HG03108 (cell line): ENCODE data around the gene FASTK.
A peak's percentile ranks its signal among the peaks of the same experiment; 100 is the strongest.

Experiments
- ATAC-seq: cut with Tn5 transposase; IDR thresholded peaks from one replicate; pipeline ENCODE4 v1.9.1; 2021; ENCODE audit warnings: moderate library complexity; ENCODE audit not compliant: unreplicated experiment

Gene FASTK, protein sequence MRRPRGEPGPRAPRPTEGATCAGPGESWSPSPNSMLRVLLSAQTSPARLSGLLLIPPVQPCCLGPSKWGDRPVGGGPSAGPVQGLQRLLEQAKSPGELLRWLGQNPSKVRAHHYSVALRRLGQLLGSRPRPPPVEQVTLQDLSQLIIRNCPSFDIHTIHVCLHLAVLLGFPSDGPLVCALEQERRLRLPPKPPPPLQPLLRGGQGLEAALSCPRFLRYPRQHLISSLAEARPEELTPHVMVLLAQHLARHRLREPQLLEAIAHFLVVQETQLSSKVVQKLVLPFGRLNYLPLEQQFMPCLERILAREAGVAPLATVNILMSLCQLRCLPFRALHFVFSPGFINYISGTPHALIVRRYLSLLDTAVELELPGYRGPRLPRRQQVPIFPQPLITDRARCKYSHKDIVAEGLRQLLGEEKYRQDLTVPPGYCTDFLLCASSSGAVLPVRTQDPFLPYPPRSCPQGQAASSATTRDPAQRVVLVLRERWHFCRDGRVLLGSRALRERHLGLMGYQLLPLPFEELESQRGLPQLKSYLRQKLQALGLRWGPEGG

DNA sequence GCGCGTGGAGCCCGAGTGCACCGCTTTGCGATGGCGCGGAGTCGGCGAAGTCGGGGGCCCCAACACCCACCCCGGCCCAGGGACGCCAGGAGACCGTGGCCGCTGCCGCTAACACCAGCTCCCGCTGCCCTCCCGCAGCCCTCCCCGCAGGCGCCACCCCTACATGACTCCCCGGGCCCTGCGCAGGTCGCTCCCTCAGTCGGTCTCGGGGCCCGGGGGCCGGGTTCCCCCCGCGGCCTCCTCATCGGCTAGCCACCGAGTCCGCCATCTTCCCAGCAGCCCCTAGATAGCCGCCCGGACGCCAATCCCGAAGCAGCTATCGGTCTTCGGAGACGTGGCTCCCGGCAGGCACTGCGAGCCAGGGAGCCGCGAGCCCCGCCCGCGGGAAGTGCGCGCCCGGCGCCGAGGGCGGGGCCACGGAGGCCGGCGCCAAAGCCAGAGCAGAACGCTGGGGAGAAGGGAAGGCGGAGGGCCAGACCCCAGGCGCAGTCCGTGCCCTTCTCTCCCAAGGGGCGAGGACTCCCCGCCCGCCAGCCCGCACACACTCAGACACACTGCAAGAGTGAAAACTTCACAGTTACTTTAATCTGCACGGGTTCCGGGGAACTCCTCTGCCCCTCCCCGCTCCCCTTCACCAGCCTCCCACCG, at the start of gene FASTK:
Gene FASTK (minus strand): TSS at position 288 of the 648 bp plus-strand sequence. CDS start 43 bp downstream, at position 245.
- ATAC-seq, result peak; percentile 72

DNA sequence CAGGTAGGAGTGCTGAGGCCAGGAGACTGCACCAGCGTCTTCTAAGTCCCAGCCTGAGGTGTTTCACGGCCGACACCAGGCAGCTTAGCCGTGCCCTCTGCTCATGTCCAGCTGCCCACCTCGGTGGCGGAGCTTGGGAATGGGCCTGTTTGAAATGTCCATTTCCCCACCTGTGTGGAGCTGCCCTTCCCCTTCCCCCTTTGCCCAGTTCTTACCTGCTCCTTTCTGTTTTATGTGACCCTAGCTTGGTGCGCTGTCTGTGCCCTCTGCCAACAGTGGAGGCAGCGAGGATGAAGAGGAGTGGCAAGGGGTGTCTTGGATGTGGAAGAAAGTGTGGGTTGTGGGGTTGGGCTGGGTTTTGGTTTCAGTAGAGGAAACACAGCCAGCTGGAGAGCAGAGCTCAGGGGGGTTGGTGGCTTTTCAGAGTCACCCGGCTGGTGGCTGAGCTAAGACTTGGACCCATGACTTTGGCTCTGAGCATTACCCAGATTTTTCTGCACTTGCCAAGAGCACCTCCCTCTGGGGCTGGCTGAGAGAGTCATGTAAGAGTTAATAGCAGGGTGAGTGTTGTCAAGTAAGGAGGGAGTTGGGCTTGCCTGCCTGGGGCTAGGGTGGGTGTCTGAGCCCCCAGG, 49.5 kb upstream of the FASTK start:
- no peak for ATAC-seq

DNA sequence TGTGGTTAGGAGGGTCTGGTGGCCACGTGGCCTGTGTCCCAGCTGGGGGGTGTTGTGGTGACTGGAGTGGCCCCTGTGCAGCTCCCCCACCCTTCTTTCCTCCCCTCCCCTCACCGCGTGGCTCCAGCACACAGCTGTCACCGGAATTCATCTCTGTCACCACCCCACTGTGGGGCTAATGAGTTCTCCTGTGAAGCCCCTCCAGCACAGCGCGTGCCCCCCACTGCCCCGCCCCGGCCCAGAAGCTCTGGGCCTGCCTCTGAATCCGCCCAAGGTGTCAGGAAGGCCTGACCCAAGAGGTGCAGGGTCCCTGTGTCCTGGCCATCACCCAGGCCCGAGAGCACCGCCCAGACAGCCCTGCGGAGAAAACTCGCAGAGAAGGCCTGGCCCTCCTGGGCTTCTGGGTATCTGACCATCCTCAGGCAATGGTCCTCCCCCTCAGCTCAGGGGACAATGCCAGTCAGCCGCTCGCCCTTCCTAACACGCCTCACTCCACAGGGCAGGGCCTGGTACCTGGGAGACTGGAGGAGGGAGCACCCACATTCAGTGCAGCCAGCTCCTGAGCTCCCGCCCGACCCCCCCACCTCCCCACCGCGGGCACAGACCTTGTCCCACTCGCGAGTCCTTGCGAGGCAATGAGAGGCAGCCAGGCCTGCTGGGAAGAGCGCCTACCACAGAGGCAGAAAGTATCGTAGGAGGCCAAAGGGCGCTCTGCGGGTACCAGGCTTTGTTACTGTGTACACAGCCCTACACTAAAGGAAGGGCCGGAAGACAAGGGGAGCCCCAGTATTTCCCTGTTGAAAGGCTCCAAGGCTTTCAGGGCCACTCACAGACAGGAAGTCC, 48.7 kb upstream of the FASTK start:
- ATAC-seq, result no peak

DNA sequence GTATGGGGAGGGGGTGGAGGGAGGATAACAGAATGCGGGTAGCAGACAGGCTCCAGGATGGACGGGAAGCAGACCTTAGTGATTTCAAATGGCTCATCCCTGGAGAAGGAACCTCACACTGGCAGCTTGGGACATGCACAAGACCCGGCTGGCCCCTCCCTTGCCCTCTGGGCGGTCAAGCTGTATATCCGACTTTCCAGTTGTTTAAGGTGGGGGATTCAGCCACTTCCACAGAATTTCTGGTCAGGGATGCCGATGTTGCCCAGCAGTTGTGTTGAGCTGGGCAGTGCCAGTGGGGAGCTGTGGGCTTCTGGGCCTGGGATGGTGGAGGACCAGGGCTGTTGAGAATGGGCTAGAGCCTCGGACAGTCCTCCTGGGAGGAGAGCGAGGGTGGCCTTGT, 48.1 kb upstream of the FASTK start:
- no peak for ATAC-seq

DNA sequence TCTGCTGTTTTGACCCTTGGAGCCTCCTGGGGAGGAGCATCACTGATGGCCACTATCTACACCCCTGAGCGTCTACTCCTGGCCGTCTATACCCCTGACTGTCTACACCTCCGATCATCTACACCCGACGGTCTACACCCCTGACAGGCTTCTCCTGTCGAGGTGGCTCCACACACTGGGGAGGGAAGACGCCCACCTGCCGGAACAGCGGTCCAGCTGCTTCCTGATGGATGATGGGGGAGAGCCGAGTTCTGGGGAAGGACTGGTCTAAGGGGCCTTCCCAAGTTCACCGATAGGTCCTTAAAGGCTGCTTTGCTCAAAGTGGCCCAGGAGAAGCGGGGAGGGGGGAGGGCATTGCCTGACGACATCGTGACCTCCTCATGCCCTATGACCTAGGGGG, 47.5 kb upstream of the FASTK start:
- ATAC-seq, result no peak

DNA sequence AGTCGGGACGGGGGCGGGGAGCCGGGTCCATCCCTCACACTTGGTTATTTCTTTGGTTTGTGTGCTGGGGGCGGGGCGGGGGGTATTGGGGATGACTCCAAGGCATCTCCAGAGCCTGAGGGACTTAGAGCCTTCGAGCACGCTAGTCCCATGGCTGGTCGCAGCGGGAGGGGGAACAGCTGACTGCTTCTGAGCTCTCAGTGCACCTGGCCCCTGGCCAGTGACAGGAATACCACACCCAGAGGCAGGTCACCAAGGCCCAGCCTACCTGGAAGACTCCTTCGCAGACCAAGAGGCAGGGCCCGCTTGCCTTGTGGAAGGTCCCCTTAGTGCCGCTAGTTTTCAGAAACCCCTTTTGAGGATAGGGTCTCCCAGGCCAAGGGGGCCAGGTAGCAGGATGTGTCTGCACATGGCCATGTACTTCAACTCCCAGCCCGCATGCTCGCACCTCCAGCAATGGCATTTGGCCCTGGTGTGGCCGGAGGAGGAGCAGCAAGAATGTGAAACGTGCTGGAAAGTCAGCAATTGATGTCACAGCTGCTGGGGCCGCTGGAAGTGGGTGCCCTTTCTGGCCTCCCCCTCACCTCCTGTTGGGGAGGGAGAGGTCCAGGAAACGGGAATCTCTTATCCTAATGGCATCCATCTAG, 46.0 kb upstream of the FASTK start:
- ATAC-seq, result no peak

DNA sequence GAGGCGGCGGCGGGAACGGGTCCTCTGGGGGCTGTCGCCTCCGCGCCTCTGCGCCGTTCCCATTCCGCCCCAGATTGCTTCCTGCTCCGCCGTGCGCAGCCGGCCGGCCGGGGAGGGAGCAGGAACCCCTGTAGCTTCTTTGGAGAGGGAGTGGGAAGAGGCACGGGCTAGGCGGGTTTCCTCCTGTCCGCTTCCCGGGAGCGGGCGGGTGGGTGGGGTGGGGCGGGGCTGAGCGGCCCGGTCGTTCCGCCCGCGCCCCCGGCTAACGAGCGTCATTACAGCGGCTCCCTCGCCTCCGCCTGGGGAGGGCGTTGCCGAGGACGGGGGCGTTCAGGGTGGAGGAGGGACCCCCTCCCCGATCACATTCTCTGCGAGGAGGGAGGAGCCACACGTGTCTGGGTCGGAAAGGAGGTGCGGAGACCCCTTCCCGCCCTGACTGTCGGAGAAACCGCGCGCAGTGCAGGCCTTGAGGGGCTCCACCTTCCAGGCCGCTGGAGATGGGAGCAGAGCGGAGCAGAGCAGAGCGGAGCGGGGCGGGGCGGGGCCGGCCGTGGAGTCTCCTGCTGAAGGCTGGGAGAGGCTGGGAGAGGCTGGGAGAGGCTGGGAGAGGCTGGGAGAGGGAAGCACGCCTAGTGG, 45.4 kb upstream of the FASTK start:
- ATAC-seq, result no peak

DNA sequence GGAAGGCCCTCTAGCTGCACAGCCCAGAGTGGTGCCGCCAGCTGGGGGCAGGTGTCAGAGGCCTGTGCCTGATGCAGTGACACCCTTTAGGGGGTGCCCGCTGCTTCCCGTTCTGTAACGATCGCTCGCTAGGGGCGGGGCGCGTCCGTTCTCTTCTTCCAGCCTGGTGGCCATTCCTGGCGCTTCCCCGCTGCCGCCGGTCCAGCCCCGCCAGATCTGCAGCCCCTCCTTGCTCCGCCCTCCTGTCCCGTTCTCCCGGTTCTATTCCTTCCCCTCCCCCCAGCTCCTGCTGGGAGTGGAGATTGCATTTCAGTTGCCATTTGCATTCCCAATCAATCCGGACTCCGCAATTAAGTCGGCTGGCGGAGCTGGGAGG, 44.8 kb upstream of the FASTK start:
- no peak for ATAC-seq

DNA sequence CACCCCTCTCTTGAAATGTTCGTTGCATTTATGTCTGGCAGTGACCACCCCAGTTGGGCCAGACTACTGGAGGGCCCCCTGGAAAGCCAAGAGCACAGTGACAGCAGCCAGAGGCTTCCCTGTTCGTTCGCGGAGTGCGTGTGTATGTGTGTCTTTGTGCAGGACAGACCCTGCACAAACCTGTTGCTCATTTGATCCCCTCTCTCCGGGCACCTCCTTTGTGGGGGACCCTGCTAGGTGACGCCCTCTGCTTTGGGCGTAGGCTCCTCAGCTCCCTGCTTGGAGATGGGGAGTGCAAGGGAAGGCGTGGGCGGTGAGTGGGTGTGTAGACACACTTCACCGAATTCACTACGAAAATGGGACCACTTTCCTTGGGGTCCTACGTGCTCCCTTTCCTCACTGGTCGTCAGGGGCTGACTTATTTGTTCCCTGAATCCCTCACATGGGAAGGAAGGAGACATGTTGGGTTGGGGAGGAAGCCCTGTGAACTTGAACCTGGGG, 44.3 kb upstream of the FASTK start:
- no peak for ATAC-seq

DNA sequence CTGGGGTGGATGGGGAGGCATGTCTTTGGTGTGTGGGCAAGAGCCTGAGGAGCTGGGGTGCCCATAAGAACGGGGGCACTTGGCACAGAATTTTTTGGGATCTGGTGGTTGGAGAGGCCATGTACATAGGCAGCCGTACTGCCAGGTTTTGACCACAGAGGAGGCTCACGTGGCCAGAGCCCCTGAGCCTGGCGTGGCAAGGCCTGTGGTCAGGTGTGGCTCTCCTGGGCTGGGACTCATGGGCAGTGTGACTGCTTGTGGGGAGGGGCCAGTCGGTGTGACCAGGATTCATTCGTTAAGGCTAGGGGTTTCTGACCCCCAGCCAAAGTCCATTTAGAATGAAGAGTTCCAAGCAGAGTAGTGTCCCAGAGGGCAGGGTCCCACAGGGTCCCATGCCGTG, 43.9 kb upstream of the FASTK start:
- no peak for ATAC-seq

DNA sequence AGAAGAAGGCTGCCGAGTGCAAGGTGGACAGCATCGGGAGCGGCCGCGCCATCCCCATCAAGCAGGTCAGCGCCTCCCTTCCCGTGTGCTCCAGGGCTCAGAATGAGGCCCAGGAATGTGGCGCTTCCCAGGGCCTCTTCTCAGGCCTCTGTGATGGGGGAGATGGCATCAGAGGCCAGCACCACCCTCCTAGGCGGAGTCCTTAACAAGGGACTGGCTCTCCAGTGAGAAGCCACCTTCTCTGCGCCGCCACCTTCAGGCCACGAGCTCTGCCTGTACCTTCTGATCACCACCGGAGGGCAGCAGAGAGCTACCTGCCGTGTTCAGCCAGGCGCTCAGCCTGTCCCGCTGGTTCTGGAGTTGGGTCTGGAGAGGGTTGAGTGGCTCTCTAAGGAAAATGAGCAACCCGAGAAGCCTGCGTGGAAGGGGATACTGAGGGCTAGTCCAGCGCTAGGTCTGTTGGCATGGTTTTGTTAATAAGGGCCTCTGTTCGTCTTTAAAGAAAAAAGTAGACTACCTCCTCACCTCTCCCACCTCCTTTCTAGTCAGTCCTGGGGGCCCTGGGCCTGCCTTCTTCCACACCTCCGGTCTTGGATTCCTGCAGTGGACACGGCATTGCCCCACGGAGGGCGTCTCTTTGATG, 43.3 kb upstream of the FASTK start:
- peak; percentile 84 for ATAC-seq

DNA sequence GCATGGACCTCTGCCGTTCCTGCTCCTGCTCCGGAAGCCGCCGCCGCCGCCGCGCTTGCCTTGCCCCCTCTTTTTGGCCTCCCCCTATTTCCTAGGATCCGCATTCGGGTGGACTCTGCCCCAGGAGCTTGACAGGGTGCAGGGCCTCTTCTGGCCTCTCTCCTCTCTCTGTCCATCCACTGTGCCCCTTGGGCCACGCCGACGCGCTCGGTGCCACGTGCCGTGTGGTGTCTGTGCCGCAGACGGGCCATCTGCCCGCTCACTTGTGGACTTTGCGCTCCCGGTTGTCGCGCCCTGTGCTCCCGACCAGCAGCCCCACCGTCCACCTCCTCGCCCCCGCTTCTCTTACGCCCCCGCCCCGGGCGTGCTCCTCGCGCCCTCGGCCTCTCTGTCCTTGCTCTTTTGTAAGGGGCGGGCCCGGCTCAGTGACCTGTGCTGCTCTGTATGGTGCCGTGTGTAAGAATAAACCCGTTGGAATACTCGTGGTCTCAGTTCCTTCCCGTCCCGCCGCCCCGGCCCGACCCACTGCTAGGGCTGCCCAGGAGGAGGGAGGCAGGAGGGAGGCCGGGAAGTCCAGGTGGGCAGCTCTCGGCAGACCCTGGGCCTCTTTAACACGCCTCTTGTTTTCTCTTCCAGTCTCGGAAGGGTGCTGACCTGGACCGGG, 42.7 kb upstream of the FASTK start:
- ATAC-seq, result no peak

DNA sequence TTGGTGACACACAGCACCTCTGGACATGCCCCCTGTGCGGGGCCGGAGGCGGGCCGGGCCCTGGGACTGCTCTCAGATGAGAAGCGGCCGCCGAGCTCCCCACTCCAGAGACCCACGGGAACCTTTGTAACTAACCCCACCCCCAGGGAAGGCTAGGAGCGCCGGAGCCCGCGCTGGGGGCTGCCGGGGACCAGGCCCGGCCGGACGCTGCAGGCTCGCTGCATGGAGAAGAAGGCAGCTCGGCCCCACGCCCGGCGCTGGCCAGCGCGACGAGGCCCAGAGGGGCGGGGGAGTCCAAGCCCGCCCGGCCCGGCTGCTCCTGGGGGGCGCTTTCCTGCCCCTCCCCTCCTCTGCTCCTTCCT, 42.2 kb upstream of the FASTK start:
- no peak for ATAC-seq

DNA sequence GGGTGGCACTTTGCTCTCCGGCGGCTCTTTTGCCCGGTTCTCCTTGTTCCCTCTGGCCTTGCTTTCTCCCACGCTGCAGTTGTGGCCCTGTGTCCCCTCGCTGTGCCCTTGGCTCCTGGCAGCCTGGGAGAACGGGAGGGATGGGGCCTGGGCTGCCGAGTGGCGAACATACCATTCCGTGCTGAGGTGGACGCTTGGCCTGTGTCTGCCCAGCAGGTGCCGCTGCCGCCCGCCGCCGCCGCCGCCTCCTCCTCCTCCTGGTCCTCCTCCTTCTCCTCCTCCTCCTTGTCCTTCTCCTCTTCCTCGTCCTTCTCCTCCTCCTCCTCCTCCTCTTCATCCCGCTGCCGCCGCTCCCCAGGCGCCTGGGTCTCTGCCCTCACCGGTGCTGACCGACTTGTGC, 41.7 kb upstream of the FASTK start:
- no peak for ATAC-seq

DNA sequence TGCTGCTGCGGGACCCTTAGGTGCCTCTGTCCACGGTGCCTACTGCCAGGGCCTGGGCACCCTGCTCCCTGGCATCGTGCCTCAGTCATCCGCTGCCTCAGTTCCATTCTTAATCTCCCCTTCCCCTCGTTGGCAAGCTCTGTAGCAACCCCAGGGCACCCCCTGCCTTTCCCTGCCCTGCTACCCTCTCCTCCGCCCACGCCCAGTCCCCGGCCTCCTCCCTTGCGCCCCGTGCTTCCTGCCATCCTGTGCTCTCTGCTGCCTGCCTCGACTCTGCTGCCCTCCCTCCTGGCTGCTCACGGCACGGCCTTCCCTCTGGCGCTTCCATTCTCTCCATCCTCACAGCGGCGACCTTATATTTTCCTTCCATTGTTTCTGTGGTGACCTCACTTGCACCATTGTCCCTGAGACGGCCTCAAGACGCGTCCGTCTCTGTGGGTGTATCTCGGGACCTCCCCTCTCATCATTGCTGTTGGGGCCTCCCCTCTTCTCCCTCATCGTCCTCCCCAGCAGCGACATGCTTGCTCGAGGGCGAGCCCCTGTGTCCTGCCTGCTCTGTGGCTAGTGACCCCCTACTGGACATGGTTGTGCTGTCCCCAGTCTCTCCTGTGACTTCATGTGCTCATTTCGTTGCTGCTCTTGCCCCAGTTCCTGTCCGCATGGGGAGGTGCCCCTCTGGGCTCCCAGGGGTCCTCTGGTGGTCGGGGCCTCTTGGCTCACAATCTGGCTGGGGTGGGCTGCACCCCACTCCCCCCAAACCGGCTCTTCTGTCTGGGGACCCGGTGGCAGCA, 41.0 kb upstream of the FASTK start:
- ATAC-seq, result no peak

DNA sequence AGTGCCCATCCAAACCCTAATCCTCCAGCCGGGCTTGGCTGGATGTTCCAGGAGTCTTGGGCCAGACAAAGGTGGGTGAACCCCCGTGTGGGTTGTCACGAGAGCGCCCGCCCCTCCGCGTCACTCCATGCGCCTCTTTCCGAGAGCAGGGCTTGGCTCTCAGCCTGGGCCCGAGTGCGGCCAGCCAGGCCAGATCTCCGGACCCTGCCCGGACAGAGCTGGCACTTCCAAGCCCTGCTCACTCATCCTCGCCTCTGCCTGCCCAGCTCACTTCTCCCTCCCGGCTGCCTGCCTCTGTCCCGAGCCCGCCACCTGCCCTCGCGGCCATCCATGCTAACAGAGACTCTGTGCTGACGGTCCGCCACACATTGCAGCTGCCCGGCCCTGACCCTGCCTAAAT, 40.3 kb upstream of the FASTK start:
- no peak for ATAC-seq

DNA sequence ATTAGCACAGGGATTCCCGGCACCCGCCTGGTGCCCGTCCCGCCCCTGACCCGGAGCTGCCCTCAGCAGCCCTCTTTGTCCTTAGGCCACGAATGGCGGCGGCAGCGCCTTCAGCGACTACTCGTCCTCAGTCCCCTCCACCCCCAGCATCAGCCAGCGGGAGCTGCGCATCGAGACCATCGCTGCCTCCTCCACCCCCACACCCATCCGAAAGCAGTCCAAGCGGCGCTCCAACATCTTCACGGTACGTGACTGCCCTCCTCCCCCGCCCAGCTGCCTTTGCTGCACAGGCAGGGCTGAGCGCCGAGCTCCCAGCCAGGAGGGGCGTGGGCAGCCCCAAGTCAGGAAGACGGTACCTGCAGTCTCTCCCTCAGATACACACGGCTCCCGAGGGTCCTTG, 39.3 kb upstream of the FASTK start:
- no peak for ATAC-seq

DNA sequence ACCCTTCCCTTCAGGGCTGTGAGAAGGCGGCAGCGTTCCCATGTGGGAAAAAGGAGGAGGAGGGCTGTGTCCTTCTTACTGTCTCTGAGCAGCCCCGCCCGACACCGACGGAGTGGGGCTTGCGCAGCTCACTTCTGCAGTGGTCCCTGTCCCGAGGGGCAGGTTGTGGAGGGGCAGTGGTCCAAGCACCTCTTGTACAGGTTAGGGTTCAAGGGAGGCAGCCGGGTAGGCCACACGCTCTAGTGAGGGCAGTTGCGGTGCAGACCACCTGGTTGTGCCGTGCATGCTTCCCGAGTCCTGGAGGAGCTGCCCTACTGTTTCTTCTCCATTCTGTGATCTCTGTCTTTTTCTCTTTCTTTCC, 38.4 kb upstream of the FASTK start:
- ATAC-seq, result no peak
